GM13976 (cell line): ENCODE data around the gene SPINT4.
"Not testable (repeated sequence)": the region's sequence is repeated elsewhere in the genome, so short reads cannot be mapped to it uniquely, and the experiment has no call there.

Experiments
- DNase-seq: peaks from one replicate; pipeline ENCODE4 v3.0.0; 2012; ENCODE audit warnings: low spot score
- CTCF ChIP-seq: IDR thresholded peaks from 2 replicates; pipeline ENCODE4 v1.5.1; 2012; ENCODE audit warnings: borderline replicate concordance, mild to moderate bottlenecking; ENCODE audit not compliant: insufficient read depth; ENCODE audit errors: extremely low read depth, missing control alignments, control extremely low read depth
- in situ Hi-C: fragments of 300-500 bp; cut with MboI; formaldehyde crosslinking; loops from one replicate; pipeline ENCODE4 v1.12.0; 2022; ENCODE audit warnings: low sequenced_read_pairs, mixed read lengths, inconsistent platforms; ENCODE audit not compliant: unreplicated experiment

SPINT4 gene

DNA sequence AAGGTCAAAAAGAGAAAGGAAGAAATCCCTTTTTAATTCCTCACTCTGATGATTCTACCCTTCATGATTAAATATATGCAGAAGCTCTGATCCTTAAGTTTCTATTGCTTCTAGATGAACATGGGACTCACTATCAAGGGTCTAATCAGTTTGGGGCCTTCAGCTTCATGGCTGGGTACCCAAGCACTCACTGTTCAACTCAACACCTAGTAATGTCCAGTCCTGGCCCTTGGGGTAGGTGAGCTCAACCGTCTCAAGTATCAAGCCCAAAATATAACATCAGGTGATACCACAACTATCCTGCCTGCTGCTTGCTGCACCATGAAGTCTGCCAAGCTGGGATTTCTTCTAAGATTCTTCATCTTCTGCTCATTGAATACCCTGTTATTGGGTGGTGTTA, at the start of gene SPINT4:
Gene SPINT4 (plus strand): TSS at position 301 of the 400 bp plus-strand sequence. CDS start 21 bp downstream, at position 322.
- TF ChIP-seq CTCF, result no peak
- DNase-seq, result no peak
- in situ Hi-C loops, result no loop called here

GRCh38 chr20:45672765-45673164, 49.4 kb upstream of the SPINT4 start:
- in situ Hi-C loops, result no loop called here
- TF ChIP-seq CTCF, result no peak
- DNase-seq, result no peak

DNA sequence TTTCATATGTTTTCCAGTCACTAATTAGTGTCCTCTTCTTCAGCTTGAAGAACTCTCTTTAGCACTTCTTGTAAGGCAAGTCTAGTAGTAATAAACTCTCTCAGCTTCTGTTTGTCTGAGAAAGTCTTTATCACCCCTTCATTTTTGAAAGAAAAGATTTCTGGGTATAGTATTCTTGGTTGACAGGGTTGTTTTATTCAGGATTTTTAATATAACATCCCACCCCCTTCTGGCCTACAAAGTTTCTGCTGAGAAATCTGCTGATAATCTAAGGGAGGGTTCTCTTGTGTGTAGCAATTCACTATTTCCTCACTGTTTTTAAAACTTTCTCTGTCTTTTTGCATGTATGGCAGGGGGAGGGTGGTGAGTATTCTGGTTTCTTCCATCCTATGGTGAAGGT, 42.5 kb upstream of the SPINT4 start:
- in situ Hi-C loops, result no loop called here
- DNase-seq, result no peak
- TF ChIP-seq CTCF, result no peak

GRCh38 chr20:45685896-45686295, 36.3 kb upstream of the SPINT4 start:
- in situ Hi-C loops, result no loop called here
- no peak for TF ChIP-seq CTCF
- DNase-seq, result no peak

DNA sequence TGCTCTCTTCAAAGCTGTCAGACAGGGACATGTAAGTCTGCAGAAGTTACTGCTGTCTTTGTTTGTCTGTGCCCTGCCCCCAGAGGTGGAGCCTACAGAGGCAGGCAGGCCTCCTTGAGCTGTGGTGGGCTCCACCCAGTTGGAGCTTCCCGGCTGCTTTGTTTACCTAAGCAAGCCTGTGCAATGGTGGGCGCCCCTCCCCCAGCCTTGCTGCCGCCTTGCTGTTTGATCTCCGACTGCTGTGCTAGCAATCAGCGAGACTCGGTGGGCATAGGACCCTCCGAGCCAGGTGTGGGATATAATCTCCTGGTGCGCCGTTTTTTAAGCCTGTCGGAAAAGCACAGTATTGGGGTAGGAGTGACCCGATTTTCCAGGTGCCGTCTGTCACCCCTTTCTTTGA, 28.8 kb upstream of the SPINT4 start:
- in situ Hi-C loops, DNase-seq: not testable (repeated sequence)

- no peak for DNase-seq
- TF ChIP-seq CTCF, result no peak
- in situ Hi-C loops, result no loop called here
Measured at GRCh38 chr20:45695496-45695895, 26.7 kb upstream of the SPINT4 start.

DNA sequence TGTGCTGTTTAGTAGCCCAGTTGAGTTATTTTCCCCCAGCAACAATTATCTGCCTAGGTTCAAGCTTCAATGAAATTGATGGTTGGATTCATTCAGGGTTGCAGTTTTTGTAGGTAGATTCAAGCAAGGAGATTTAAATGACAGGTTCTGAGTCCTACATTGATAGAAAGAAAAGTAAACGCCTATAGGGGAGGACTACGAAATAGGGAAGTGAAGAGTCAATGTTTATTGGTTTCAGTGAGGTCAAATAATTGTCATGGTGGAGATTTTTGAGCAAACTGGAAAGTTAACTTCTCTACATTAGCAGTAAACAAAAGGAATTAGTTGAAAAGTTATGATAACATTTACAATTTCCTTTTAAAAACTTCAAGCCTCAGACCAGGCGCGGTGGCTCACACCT, 21.0 kb upstream of the SPINT4 start:
- peak; percentile 31 for DNase-seq
- TF ChIP-seq CTCF, result no peak
- in situ Hi-C loops, result no loop called here

DNA sequence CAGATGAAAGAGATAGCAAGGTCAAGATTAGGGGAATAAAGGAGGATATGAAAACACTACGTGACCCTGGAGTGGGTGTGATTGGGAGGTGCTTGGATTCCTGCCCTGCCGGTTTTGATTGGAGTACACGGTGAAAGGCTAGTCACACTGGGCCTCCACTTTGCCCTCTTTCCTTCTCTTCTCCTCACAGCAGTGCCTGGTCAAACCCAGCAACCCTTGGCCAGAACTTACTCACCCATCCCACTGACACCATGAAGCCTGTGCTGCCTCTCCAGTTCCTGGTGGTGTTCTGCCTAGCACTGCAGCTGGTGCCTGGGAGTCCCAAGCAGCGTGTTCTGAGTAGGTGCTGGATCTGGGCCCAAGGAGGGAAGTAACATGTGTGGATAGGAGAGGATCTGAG, 20.3 kb upstream of the SPINT4 start, which contains the start of gene WFDC13:
Gene WFDC13 (plus strand): TSS at position 166 of the 400 bp plus-strand sequence. CDS start 86 bp downstream, at position 252.
- DNase-seq, result no peak
- in situ Hi-C loops, result no loop called here
- no peak for TF ChIP-seq CTCF
